Stimulated activated CD8-positive, alpha-beta memory T cell treated with anti-CD3 and anti-CD28 coated beads, Interleukin-12 subunit alpha, Interleukin-12 subunit beta, amount 100 ng/mL, for 24 hours (primary cell): ENCODE data around the gene PRKCE.

Source experiments
- DNase-seq: peaks from one replicate; pipeline ENCODE4 v3.0.0-alpha.2; 2020; ENCODE audit errors: extremely low read depth

PRKCE gene

GRCh38 chr2:45780541-45781463 lies 129.3 kb downstream of the PRKCE start:
- DNase-seq = no peak

GRCh38 chr2:45781464-45781811 lies 130.0 kb downstream of the PRKCE start:
- no peak for DNase-seq

- no peak for DNase-seq
These were observed 131.0 kb downstream of the PRKCE start for GRCh38 chr2:45782436-45782835.

GRCh38 chr2:45782986-45783385 lies 131.5 kb downstream of the PRKCE start:
- DNase-seq = no peak

GRCh38 chr2:45786030-45786835 lies 134.8 kb downstream of the PRKCE start:
- no peak for DNase-seq

GRCh38 chr2:45786836-45787357 lies 135.4 kb downstream of the PRKCE start:
- no peak for DNase-seq

GRCh38 chr2:45788401-45788800 lies 136.9 kb downstream of the PRKCE start:
- no peak for DNase-seq

- DNase-seq = no peak
These were observed 137.8 kb downstream of the PRKCE start for GRCh38 chr2:45789317-45789716.

- no peak for DNase-seq
These were observed 138.7 kb downstream of the PRKCE start for GRCh38 chr2:45789961-45790723.

GRCh38 chr2:45793305-45793962 lies 142.0 kb downstream of the PRKCE start:
- no peak for DNase-seq

GRCh38 chr2:45794134-45794617 lies 142.7 kb downstream of the PRKCE start:
- no peak for DNase-seq

GRCh38 chr2:45796500-45796899 lies 145.0 kb downstream of the PRKCE start:
- no peak for DNase-seq

- no peak for DNase-seq
These were observed 146.2 kb downstream of the PRKCE start for GRCh38 chr2:45797451-45798230.

- no peak for DNase-seq
These were observed 148.4 kb downstream of the PRKCE start for GRCh38 chr2:45799679-45800381.

- DNase-seq = no peak
These were observed 151.1 kb downstream of the PRKCE start for GRCh38 chr2:45802499-45803138.

- DNase-seq = no peak
These were observed 153.7 kb downstream of the PRKCE start for GRCh38 chr2:45804987-45805755.

GRCh38 chr2:45806563-45807358 lies 155.3 kb downstream of the PRKCE start:
- no peak for DNase-seq
